Right lobe of liver (tissue), 4 donors: ENCODE results near the gene TPO.

Experiments
- POLR2A ChIP-seq: fragments of 450-650 bp; IDR thresholded peaks from one replicate; pipeline ENCODE4 v1.6.1; 2017; ENCODE audit warnings: antibody characterized with exemption, mild to moderate bottlenecking
- TF ChIP-seq, protein P1 (sequence below), 4 donors: fragments of 200-600 bp in 3 of 4; fragments of 450-650 bp in 1 of 4; IDR thresholded peaks; one replicate each; pipeline versions ENCODE4 v1.5.1 to v1.8.0; 2016 to 2022; ENCODE audit warnings: antibody characterized with exemption in 4 of 4, mild to moderate bottlenecking in 2 of 4
- donor health status: DM: no; HTN: no; CAD: no.
- donor health status: DM: no; HTN: no; CAD: no.
- donor health status: DM: no; HTN: yes; CAD: no.

DNA sequence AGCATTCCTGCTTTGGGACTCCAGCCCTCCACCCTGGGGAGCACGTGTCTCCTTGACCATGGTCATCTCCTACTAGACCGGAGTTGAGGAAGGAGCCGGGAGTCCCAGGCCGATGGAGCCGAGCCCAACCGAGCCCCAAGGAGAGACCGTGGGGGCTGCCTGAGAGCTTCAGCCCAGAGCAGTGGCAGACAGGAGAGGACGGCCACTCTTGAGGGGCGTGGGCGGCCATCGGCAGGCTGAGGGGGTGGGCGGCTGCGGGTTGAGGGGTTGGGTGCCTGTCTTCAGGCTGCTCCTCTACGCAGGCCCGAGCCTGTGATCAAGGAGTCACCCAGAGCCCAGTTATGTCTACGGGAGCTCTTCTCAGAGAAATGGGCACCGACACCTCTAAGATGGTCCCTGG is 172.4 kb downstream of the TPO start:
- TF ChIP-seq, protein P1, sequence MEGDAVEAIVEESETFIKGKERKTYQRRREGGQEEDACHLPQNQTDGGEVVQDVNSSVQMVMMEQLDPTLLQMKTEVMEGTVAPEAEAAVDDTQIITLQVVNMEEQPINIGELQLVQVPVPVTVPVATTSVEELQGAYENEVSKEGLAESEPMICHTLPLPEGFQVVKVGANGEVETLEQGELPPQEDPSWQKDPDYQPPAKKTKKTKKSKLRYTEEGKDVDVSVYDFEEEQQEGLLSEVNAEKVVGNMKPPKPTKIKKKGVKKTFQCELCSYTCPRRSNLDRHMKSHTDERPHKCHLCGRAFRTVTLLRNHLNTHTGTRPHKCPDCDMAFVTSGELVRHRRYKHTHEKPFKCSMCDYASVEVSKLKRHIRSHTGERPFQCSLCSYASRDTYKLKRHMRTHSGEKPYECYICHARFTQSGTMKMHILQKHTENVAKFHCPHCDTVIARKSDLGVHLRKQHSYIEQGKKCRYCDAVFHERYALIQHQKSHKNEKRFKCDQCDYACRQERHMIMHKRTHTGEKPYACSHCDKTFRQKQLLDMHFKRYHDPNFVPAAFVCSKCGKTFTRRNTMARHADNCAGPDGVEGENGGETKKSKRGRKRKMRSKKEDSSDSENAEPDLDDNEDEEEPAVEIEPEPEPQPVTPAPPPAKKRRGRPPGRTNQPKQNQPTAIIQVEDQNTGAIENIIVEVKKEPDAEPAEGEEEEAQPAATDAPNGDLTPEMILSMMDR (IDR thresholded peaks at IDR 0.05), result no peak
- no peak for TF ChIP-seq POLR2A
